Measurements from ENCODE around the gene SELENOP. TPM values are rescaled to one million over a fixed set of nuclear protein-coding genes. Genes with fewer than 3 reads are reported as not detected.

The SELENOP gene
- total RNA-seq, 1 donor from 2014 or later = 344 TPM

- H3K4me1 ChIP-seq = no peaks in the 10 kb centered on the region
- no peaks in the 10 kb centered on the region for H3K27me3 ChIP-seq
- H3K4me3 ChIP-seq = no peak overlapping the region
- no peaks in the 10 kb centered on the region for H3K9me3 ChIP-seq
- intact Hi-C loops (cut with DNase I) = no loop called here
- no peaks in the 10 kb centered on the region for H3K36me3 ChIP-seq
- no peak overlapping the region for H3K27ac ChIP-seq
- DNase-seq (ENCODE audit: extremely low spot score in 2 of 2) = no peak
- TF ChIP-seq POLR2AphosphoS5 (IDR thresholded peaks at IDR 0.05; ENCODE audit: insufficient read depth in 1 of 2, low read depth in 1 of 2) (no peak), POLR2A (IDR thresholded peaks at IDR 0.05) (no peak)
- TF ChIP-seq, protein P1, sequence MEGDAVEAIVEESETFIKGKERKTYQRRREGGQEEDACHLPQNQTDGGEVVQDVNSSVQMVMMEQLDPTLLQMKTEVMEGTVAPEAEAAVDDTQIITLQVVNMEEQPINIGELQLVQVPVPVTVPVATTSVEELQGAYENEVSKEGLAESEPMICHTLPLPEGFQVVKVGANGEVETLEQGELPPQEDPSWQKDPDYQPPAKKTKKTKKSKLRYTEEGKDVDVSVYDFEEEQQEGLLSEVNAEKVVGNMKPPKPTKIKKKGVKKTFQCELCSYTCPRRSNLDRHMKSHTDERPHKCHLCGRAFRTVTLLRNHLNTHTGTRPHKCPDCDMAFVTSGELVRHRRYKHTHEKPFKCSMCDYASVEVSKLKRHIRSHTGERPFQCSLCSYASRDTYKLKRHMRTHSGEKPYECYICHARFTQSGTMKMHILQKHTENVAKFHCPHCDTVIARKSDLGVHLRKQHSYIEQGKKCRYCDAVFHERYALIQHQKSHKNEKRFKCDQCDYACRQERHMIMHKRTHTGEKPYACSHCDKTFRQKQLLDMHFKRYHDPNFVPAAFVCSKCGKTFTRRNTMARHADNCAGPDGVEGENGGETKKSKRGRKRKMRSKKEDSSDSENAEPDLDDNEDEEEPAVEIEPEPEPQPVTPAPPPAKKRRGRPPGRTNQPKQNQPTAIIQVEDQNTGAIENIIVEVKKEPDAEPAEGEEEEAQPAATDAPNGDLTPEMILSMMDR (IDR thresholded peaks at IDR 0.05) = no peak
Observed at GRCh38 chr5:42826757-42827515, 15.2 kb upstream of the SELENOP start.

DNA sequence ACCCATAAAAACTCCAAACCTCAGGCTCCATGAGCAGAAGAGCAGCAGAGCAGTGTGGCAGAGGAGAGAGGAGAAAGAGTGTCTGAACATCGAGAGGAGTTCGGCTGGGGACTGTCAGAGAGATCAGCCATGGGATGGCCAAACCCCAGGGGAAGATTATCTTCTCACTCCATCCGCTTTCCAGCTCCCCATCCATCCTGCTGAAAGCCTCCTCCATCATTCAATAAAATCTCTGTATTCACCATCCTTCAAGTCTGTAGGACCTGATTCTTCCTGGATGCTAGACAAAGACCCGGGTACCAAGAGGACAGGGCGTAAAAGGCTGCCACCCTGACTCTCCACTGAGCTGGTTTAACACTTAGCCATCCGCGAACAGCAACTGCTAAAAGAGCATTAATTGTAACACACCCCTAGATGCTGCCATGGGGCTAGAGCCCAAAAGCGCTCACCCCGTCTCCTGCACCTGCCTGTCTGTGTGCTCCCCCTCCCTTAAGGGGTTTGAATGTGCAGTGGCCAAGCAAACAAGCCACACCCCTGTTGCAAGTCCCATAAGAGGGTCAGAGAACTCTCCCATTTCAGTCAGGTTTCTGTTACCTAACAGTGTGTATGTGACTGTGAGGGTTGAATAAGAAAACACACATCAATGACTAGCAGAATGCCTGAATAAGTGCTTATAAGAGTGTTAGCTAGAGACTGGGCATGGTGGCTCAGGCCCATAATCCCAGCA lies 13.9 kb upstream of the SELENOP start:
- no peak for DNase-seq (ENCODE audit: extremely low spot score in 2 of 2)
- Histone ChIP-seq H3K4me1 (no peaks in the 10 kb centered on the region), H3K27ac (no peak overlapping the region), H3K27me3 (no peaks in the 10 kb centered on the region), H3K9me3 (no peaks in the 10 kb centered on the region), H3K36me3 (no peaks in the 10 kb centered on the region), H3K4me3 (no peak overlapping the region)
- intact Hi-C loops (cut with DNase I) = no loop called here
- TF ChIP-seq, protein P1 (IDR thresholded peaks at IDR 0.05) = no peak
- TF ChIP-seq POLR2A (IDR thresholded peaks at IDR 0.05) (no peak), POLR2AphosphoS5 (IDR thresholded peaks at IDR 0.05; ENCODE audit: insufficient read depth in 1 of 2, low read depth in 1 of 2) (no peak)

- H3K36me3 ChIP-seq = no peaks in the 10 kb centered on the region
- H3K27ac ChIP-seq = no peak overlapping the region
- intact Hi-C loops (cut with DNase I) = no loop called here
- H3K27me3 ChIP-seq = no peaks in the 10 kb centered on the region
- H3K9me3 ChIP-seq = no peaks in the 10 kb centered on the region
- DNase-seq (ENCODE audit: extremely low spot score in 2 of 2) = no peak
- no peaks in the 10 kb centered on the region for H3K4me1 ChIP-seq
- no peak overlapping the region for H3K4me3 ChIP-seq
- TF ChIP-seq POLR2AphosphoS5 (IDR thresholded peaks at IDR 0.05; ENCODE audit: insufficient read depth in 1 of 2, low read depth in 1 of 2) = no peak
- TF ChIP-seq, protein P1 (IDR thresholded peaks at IDR 0.05) = no peak
- TF ChIP-seq POLR2A (IDR thresholded peaks at IDR 0.05) = no peak
Observed at GRCh38 chr5:42824347-42824976, 12.8 kb upstream of the SELENOP start.

DNA sequence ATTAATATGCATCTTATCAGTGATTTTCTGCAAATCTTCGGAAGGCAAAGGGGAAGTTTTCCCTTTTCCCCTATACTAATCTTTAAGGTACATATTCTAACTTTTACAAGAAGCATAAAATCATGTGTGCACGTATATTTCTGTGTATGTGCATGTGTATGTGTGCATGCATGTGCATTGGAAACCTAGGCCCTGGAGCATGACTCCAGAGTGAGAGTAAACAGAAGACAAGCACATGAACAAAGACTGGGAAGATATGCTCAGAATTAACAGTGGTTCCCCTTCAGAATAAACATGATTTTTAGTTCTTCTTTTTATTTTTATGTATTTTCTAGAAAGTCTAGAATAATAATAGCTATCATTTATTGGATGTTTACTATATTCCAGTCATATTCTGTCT lies 10.9 kb upstream of the SELENOP start:
- intact Hi-C loops (cut with DNase I) = no loop called here
- Histone ChIP-seq H3K4me3 (no peak overlapping the region), H3K9me3 (no peaks in the 10 kb centered on the region), H3K27me3 (no peaks in the 10 kb centered on the region), H3K4me1 (no peaks in the 10 kb centered on the region), H3K36me3 (no peaks in the 10 kb centered on the region), H3K27ac (no peak overlapping the region)
- no peak for TF ChIP-seq POLR2A (IDR thresholded peaks at IDR 0.05)
- no peak for TF ChIP-seq POLR2AphosphoS5 (IDR thresholded peaks at IDR 0.05; ENCODE audit: insufficient read depth in 1 of 2, low read depth in 1 of 2)
- TF ChIP-seq, protein P1 (IDR thresholded peaks at IDR 0.05) = no peak
- DNase-seq (ENCODE audit: extremely low spot score in 2 of 2) = no peak
